GM12865 (cell line): Measurements from ENCODE around the gene CLTC.

Experiments
- DNase-seq: peaks from one replicate; pipeline ENCODE4 v3.0.0; 2010; ENCODE audit warnings: low read depth
- H3K4me3 ChIP-seq: 2 replicates; pipeline ENCODE4 v1.5.1; 2011; ENCODE audit warnings: mild to moderate bottlenecking, low read depth, low read length, control low read depth
- CTCF ChIP-seq: IDR thresholded peaks from 2 replicates; pipeline ENCODE4 v1.5.1; 2011; ENCODE audit warnings: low read length, control low read depth, low read depth, inconsistent platforms; ENCODE audit not compliant: insufficient read depth; ENCODE audit errors: missing control alignments

The CLTC gene

GRCh38 chr17:59699218-59699617 lies 79.5 kb downstream of the CLTC start:
- no peak for TF ChIP-seq CTCF
- no peak for DNase-seq
- no peak overlapping the region for H3K4me3 ChIP-seq

- no peak for DNase-seq
- no peak overlapping the region for H3K4me3 ChIP-seq
- no peak for TF ChIP-seq CTCF
Measured at GRCh38 chr17:59699786-59700185, 80.1 kb downstream of the CLTC start.

- H3K4me3 ChIP-seq, result no peak overlapping the region
- TF ChIP-seq CTCF, result no peak
- no peak for DNase-seq
Measured at GRCh38 chr17:59702304-59702703, 82.6 kb downstream of the CLTC start.

GRCh38 chr17:59707149-59707970 lies 87.7 kb downstream of the CLTC start, which contains the start of the genes PTRH2 and VMP1:
Gene PTRH2 (minus strand): TSS chr17:59707430. CDS start chr17:59697978, 9,452 bp downstream.
Gene VMP1 (plus strand): TSS chr17:59707654. CDS start chr17:59731447, 23,793 bp downstream.
- peak within 1 kb of the TSS; percentile 88 for H3K4me3 ChIP-seq
- peak; percentile 99 for DNase-seq
- no peak for TF ChIP-seq CTCF

- no peak for TF ChIP-seq CTCF
- H3K4me3 ChIP-seq, result peak overlapping the region; percentile 88
- no peak for DNase-seq
Measured at GRCh38 chr17:59707971-59708430, 88.3 kb downstream of the CLTC start.

- DNase-seq, result no peak
- no peak overlapping the region for H3K4me3 ChIP-seq
- TF ChIP-seq CTCF, result no peak
Measured at GRCh38 chr17:59711936-59712335, 92.2 kb downstream of the CLTC start.

- H3K4me3 ChIP-seq, result no peak overlapping the region
- DNase-seq, result no peak
- no peak for TF ChIP-seq CTCF
Measured at GRCh38 chr17:59712862-59713261, 93.2 kb downstream of the CLTC start.
